NCI-H146 (cell line): Measurements from ENCODE around the gene KLHL17.

ENCODE experiments used
- DNase-seq: peaks from one replicate; lab custom pipeline; 2025; lab: John Stamatoyannopoulos, UW

The KLHL17 gene

DNA sequence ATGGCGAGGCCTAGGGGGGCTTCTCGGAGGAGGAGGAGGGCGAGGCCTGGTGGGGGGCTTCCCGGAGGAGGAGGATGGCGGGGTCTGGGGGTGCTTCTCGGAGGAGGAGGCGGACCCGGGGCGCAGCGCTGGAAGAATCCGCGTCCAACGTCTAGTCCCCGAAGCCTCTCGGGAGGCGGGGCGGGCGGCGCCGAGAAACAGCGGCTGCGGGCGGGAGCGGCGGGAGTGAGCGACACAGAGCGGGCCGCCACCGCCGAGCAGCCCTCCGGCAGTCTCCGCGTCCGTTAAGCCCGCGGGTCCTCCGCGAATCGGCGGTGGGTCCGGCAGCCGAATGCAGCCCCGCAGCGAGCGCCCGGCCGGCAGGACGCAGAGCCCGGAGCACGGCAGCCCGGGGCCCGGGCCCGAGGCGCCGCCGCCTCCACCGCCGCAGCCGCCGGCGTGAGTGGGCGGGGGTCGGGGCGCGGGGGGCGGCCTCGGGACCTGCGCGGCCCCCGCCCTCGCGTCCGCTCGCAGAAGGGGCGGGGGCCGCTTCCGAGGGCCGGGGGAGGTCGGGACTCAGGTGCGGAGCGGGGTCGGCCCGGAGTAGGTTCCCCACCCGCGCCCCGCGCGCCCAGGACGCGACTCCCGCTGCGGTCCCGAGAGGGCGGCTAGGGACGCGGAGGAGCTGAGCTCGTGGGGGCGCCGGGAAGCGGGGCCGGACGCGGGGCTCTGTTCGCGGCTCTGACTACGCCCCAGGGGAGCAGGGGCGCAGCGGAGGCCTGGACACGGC lies at the start of gene KLHL17:
Gene KLHL17, plus strand, starts transcription at position 222 of the 769 bp plus-strand sequence. Its CDS starts 110 bp downstream, at position 332.
- peak; percentile 47 for DNase-seq

GRCh38 chr1:910881-911721 lies 49.3 kb upstream of the KLHL17 start:
- peak; percentile 56 for DNase-seq

DNA sequence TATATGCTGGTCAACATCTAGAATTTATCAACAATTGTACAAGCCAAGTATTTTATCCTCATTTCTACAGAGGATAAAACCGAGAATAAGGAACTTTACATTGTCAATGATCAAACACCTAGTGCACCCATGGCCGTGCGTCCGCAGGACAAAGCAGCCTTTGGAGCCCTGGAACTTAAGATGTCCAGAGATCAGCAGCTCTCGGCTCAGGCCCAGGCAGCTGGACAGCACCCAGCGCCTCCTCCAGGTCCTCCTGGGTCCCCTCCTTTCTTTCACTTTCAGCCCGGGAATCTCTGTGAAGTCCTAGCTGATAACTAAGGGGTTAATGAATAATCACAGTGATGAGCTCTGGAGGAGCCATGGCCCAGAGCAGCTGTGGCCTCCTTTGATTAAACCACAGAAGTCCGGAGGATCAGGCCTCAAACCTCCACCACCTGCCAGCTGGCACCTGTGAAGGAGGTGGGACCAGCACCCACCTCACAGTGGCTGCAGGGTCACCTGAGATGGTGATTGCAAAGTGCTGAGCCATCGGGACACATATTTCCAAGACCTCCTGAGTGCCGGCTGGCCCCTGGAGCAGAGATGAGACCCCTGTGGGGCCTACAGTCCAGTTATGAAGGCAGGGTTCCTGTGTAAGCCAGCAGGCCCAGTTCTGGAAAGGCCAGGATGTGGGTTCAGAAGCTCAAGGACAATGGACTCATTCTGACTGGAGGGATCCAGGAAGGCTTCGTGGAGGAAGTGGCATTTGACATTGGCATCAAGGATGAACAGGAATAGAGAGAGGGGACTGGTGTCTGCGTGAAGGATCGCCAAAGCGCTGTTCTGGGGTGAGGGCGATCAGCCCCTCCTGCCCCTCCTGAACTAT lies 48.3 kb upstream of the KLHL17 start:
- DNase-seq: no peak

- no peak for DNase-seq
These were observed 47.6 kb upstream of the KLHL17 start for GRCh38 chr1:912740-913301.

DNA sequence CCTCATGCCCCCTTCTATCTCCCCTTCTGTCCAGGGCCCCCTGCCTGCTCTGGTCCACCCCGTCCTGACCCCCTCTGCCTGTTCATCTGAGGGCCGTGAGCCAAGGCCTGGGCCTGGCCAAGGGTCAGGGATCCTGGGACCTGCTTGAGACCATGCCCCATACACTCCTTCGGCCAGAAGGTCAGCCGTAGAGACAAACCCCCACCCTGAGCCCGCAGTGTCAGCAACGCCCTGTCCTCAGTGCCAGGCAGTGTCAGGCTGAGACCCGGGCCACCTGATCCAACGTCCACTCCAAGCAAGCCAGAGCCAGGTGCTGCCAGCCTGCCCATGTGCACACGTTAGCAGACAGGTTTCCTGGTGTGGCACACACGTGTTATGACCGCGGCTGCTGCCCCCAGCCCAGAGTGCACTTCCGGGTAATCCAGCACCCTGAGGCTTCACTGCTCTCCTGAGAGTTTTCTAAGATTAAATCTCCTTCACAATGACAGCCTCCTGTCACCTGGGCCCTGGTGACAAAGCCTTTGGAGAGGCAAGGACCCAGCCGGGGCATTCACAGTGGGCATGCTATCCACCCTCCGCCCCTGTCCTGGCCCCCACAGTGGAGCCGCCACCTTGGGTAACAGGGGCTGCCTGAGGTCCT lies 46.8 kb upstream of the KLHL17 start:
- no peak for DNase-seq

DNA sequence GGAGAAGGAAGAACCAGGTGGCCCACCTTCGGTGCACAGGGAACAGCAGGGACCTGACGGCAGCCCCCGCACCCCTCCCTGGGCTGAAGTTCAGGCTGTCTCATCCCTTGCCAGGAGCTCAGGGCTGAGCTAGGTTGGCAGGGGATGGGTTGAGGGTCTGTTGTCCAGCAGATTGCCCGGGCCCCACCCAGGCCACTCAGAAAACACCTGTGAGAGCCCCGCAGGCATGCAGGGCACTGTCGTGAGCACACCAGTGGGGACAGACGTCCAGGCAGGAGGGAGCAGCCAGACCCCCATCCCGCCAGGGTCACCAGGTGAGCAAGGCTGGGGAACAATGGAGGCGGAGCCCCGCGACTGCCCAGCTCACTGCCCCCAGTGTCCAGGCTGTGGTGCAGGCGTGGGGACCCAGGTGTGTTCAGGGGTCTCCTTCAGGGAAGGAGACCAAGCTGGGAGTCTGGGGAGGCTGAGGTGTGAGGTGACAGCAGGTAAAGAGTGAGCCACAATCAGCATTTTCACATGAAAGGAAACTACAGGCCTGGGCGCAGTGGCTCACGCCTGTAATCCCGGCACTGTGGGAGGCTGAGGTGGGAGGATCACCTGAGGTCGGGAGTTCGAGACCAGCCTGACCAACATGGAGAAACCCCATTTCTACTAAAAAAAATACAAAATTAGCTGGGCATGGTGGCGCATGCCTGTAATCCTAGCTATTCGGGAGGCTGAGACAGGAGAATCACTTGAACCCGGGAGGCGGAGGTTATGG lies 46.1 kb upstream of the KLHL17 start:
- DNase-seq: no peak

DNA sequence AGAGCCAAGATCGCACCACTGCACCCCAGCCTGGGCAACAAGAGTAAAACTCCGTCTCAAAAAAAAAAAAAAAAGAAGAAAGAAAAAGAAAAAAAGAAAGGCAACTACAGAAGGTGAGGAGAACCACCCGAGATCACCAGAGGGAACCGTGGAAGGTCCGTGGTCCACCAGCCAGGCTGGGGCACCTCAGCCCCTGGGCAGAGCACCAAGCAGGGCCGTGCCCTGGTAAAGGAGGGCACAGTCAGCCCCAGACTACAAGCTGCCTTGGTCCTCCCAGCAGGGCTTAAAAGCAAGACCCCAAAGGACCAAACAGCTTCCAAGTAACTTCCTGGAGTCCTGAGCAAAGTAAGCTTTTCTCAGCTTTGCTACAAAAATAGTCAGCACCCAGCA lies 45.5 kb upstream of the KLHL17 start:
- DNase-seq: no peak

- DNase-seq: no peak
These were observed 44.9 kb upstream of the KLHL17 start for GRCh38 chr1:915295-916172.

DNA sequence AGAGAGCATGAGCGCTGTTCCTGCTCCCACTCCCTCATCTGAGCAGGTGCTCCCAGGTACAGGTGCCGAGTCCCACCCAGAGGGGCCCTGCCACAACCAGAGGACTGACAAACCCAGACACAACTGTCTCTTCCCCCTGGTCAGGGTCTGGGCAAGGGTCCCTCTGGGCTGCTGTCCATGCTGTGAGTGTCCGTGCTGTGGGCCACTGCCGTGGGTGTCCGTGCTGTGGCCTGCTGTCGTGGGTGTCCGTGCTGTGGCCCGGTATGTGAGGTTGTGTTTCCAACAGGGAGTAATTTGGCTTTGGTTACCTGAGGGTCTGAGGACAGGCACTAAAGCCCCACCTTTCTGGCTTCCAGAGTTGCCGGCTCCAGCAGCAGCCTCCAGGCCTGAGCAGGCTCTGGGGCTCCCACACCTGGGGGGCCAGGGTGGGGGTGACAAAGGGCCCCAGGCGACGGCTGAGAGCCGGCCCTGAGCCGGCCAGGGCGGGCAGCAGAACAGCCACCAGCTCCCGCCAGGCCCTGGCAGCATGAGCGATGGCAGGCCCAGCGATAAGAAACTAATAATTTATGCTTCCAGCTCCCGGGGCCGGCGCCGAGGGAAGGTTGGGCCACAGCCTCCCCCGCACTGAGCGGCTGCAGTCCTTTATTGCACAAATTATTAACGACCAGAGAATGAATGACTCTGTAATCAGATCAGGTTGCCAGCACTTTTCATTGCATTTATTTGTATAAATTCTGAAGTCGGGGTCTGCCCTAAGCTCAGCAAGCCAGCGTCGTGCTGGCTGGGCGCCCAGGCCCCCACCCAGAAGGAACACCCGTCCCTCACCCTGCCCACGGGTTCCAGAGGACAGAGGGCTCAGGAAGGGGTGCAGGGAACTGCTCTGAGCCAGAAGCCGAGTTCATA lies 44.0 kb upstream of the KLHL17 start:
- no peak for DNase-seq

DNA sequence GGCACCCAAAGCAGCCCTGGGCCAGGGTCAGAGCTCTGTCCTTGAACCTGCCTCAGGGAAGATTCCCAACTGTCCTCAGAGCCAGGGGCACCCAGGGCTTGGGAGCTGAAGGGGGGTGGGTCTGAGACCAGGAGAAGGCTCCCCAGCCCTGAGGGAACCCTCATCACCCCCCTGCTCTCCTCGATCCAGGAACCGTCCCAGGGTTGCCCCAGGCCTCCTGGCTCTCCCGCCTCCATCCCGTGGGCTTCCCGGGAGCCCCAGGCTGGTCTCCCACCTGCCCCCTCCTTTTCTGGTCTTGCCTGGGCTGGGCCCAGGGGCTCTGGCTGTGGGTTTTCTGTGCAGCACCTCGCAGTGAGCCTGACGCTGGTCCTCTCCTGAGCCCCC lies 43.3 kb upstream of the KLHL17 start:
- DNase-seq: no peak

DNA sequence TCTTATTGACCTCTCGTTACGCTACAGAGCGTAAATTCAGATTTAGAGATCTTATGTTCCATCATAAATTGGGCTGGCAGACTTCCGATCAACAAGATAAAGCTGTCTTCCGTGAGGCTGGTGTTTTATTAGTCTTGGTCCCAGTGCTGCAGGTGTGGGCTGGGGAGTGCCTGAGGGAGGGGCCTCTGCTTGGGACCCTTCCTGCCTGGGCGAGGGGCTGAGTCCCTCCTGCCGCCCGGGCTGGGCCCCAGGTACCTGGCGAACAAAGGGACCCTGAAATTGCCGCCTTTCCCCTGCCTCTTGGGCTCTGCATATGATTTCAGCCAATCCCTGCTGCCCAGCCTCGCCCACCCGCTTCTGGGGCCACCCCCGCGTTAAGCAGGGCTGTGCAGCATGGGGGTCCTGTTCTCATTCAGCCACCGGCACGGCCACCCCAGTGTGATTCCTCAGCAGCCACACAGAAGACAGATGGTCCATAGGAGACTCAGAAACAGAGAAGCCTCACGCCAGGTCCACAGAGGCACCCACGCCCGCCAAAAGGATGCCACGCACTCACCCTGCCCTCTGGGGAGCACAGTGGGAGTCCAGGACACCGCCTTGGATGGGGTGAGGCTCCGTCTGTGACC lies 42.8 kb upstream of the KLHL17 start:
- DNase-seq: no peak

GRCh38 chr1:918353-918752 lies 42.0 kb upstream of the KLHL17 start:
- DNase-seq: no peak

DNA sequence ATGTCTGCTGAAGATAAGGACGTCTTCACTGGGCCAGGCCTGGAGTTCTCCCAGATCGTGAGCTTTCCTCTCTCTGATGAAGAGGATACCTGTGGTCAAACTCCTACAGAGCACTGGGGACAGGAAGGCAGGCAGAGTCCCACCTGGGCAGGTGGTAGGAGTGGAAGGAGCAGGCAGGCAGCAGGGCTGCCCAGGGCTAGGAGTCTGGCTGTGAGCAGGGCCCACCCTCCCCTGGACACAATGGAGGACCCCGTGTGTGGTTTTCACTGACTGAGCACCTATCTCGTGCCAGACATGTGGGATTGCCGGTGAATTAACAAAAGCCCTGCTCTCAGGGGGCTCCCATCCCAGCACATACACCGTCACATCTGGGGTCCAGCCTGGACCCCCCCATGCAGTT lies 41.5 kb upstream of the KLHL17 start:
- DNase-seq: no peak

DNA sequence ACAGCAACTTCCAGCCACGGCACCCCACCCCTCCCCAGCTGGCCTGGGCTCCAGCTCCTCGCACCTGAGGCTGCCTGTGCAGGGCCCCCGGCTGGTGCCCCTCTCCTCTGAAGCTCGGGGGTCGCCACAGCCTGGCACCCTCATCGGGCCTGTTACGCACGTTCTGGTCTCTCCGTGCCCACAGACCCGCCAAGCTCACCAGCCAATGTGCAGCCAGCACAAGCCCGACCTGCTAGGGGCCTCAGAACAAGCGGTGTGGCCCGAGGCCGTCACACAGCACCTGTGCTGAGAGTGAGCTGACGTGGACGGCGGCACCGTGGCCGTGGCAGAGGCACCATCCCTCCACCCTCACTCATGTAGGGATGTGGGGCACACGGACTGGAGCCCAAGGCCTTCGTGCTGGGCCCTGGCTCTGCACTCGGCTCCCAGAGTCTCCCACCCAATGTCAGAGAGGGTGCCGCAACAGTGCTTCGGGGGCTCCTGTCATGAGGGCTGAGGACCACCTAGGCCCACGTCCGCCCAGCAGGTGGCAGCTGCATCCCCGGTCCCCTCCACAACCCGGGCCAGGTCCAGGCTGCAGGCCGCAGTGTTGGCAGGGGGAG lies 41.0 kb upstream of the KLHL17 start:
- no peak for DNase-seq

DNA sequence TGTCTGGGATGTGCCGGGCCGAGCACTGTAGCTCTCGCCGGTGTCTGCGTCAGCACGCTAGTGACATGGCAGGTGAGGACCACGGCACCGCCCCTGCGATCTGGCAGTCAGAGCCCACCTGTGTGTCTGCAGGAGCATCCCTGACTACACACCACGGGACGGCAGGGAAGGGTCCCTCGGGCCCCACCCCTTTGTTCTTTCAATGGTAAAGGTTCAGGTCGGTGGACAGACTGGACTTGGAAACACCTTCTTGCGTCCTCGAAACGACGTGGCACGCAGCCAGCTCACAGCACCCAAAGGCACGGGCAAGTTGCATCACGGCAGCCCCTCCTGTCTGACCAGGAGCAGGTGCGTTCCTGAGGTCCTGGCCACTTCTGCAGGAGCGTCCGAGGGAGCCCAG lies 40.4 kb upstream of the KLHL17 start:
- DNase-seq: peak; percentile 48

DNA sequence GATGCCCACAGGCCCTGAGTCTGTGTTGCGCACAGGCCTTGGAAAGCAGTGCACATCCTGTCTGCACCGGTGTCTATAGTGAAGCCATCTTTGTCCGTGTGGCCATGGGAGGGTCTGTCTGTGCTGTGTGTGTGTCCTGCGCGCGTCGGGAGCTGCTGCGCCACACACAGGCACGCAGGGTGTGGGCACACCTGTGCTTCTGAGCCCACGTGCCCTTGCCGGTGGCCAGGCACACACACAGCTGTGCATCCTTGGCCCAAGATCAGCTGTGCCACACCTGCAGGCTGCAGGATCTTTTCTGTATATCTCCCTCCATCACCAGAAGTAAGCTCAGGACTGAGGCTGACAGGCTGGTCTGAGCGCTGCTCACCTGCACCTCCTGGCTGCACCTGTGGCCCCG lies 39.9 kb upstream of the KLHL17 start:
- DNase-seq: no peak

GRCh38 chr1:921011-921837 lies 39.2 kb upstream of the KLHL17 start:
- DNase-seq: peak; percentile 63
